ENCODE data around the gene SYF2. TPM values are rescaled to one million over a fixed set of nuclear protein-coding genes. Genes with fewer than 3 reads are reported as not detected.

The SYF2 gene
- total RNA-seq, 1 experiment from 2014 or later = 30.2 TPM

DNA sequence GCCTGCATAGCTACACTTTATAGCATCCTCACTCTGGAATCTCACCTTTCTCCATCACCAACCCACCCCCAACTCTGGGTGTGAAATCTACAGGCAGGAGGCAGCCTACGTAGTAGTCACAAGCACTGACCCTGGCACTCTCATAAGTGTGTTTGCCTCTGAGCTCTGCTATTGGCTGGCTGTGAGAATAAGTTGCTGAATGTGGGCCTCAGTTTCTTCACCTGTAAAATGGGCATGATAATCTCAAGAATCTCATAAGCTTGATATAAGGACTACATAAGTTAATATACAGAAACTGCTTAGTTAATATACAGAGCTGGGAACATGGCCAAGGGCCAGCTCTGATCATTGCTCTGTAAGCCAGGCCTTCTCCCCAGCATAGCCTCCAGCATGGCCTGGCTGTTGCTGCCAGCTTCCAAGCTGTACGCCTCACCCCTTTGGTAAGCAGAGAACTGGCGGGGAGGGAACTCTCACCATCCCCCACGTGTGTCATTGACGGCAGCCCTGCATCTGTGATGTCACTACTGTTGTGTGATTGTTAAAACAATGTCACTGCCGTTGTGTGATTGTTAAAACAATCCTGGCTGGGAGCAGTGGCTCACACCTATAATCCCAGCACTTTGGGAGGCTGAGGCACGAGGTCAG lies 53.3 kb downstream of the SYF2 start:
- intact Hi-C loops (cut with micrococcal nuclease; ENCODE audit: unreplicated experiment) = no loop called here
- no peaks in the 10 kb centered on the region for H3K4me1 ChIP-seq (ENCODE audit: insufficient read depth, low read length, poor library complexity, severe bottlenecking)
- H3K36me3 ChIP-seq (ENCODE audit: insufficient read depth, low read length, poor library complexity, severe bottlenecking) = no peaks in the 10 kb centered on the region
- no peaks in the 10 kb centered on the region for H3K9me3 ChIP-seq (ENCODE audit: low read depth, low read length, poor library complexity, severe bottlenecking)
- H3K4me3 ChIP-seq (ENCODE audit: low read depth, low read length, poor library complexity, severe bottlenecking) = no peak overlapping the region
- POLR2A ChIA-PET (ENCODE audit: low non-redundant PET) = no interaction called here
- TF ChIP-seq EZH2 (IDR thresholded peaks at IDR 0.05; ENCODE audit: borderline replicate concordance, low read depth, low read length, poor library complexity, severe bottlenecking) = no peak
- TF ChIP-seq, protein P1, sequence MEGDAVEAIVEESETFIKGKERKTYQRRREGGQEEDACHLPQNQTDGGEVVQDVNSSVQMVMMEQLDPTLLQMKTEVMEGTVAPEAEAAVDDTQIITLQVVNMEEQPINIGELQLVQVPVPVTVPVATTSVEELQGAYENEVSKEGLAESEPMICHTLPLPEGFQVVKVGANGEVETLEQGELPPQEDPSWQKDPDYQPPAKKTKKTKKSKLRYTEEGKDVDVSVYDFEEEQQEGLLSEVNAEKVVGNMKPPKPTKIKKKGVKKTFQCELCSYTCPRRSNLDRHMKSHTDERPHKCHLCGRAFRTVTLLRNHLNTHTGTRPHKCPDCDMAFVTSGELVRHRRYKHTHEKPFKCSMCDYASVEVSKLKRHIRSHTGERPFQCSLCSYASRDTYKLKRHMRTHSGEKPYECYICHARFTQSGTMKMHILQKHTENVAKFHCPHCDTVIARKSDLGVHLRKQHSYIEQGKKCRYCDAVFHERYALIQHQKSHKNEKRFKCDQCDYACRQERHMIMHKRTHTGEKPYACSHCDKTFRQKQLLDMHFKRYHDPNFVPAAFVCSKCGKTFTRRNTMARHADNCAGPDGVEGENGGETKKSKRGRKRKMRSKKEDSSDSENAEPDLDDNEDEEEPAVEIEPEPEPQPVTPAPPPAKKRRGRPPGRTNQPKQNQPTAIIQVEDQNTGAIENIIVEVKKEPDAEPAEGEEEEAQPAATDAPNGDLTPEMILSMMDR (conservative IDR thresholded peaks at IDR 0.05; ENCODE audit: low read depth, low read length) = no peak
- H3K27me3 ChIP-seq (replicated peaks; ENCODE audit: insufficient read depth, low read depth, low read length, poor library complexity) = no peaks in the 10 kb centered on the region
- no peak overlapping the region for H3K27ac ChIP-seq (ENCODE audit: low read depth, low read length, poor library complexity, severe bottlenecking)
- CTCF ChIA-PET = no interaction called here
- BruUV-seq (replicated peaks) = no TSS peak
- DNase-seq (ENCODE audit: low spot score) = no peak

DNA sequence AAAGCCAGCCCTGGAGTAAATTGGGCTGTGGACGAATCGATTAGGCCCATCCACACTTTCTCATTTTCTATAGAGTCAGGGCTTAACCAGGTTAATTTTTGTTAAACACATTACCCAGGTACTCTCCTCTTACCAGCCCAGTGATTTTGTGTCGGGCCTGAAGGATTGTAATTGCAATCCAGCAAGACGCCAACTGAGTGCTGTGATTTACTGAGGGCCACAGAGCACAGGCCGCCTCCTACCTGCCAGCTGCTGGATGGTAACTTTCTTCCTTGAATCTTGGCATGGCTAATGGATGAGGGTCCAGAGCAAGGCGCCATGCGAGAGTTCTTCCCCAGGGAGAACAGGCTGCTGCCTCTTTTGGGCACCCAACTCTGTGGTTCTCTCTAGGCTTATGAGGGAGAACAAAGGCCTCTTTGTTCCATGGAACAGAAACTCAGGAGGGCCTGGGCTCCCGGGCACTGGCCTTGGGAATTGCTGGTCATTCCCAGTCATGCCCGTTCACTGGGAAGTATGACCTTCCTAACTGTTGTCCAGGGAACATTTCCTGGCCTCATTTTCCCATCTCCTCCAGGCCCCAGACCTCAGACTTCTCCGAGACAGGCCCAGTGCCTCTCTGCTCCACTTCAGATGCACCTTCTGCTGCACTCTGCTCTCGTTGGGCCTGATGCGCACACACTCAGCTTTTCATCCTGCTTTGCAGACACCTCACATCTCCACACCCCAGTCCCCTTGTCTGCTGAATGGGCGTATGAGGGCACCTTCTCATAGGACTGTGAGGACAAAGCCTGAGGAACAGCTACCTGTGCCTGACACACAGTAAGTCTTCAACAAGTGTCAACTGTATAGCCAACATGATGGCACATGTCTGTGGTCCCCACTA lies 57.3 kb downstream of the SYF2 start:
- POLR2A ChIA-PET (ENCODE audit: low non-redundant PET) = no interaction called here
- no peaks in the 10 kb centered on the region for H3K9me3 ChIP-seq (ENCODE audit: low read depth, low read length, poor library complexity, severe bottlenecking)
- no peak for DNase-seq (ENCODE audit: low spot score)
- no peaks in the 10 kb centered on the region for H3K27me3 ChIP-seq (replicated peaks; ENCODE audit: insufficient read depth, low read depth, low read length, poor library complexity)
- no peak overlapping the region for H3K4me3 ChIP-seq (ENCODE audit: low read depth, low read length, poor library complexity, severe bottlenecking)
- no peak overlapping the region for H3K27ac ChIP-seq (ENCODE audit: low read depth, low read length, poor library complexity, severe bottlenecking)
- H3K4me1 ChIP-seq (ENCODE audit: insufficient read depth, low read length, poor library complexity, severe bottlenecking) = no peaks in the 10 kb centered on the region
- no peaks in the 10 kb centered on the region for H3K36me3 ChIP-seq (ENCODE audit: insufficient read depth, low read length, poor library complexity, severe bottlenecking)
- TF ChIP-seq EZH2 (IDR thresholded peaks at IDR 0.05; ENCODE audit: borderline replicate concordance, low read depth, low read length, poor library complexity, severe bottlenecking) = no peak
- TF ChIP-seq, protein P1 (conservative IDR thresholded peaks at IDR 0.05; ENCODE audit: low read depth, low read length) = no peak
- intact Hi-C loops (cut with micrococcal nuclease; ENCODE audit: unreplicated experiment) = no loop called here
- CTCF ChIA-PET = no interaction called here
- no TSS peak for BruUV-seq (replicated peaks)

DNA sequence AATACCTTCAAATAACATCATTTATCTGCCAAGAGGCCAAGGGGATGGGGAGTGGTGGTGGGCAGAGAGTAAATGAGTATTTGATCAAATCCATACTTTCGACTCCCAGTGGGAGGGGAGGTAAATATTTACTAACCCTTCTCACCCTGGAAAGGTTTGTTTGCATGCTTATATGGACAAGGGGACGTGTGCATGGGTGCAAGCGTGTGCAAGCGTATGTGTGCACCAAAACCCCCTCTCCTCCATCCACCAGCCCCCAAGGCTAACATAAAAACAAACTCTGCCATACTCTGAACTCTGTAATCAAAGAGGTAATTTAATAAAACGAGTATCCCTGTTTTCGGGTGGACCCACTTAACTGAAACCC lies 58.0 kb downstream of the SYF2 start:
- DNase-seq (ENCODE audit: low spot score) = no peak
- H3K27me3 ChIP-seq (replicated peaks; ENCODE audit: insufficient read depth, low read depth, low read length, poor library complexity) = no peaks in the 10 kb centered on the region
- no peaks in the 10 kb centered on the region for H3K36me3 ChIP-seq (ENCODE audit: insufficient read depth, low read length, poor library complexity, severe bottlenecking)
- no peaks in the 10 kb centered on the region for H3K9me3 ChIP-seq (ENCODE audit: low read depth, low read length, poor library complexity, severe bottlenecking)
- H3K4me1 ChIP-seq (ENCODE audit: insufficient read depth, low read length, poor library complexity, severe bottlenecking) = no peaks in the 10 kb centered on the region
- H3K4me3 ChIP-seq (ENCODE audit: low read depth, low read length, poor library complexity, severe bottlenecking) = no peak overlapping the region
- POLR2A ChIA-PET (ENCODE audit: low non-redundant PET) = no interaction called here
- intact Hi-C loops (cut with micrococcal nuclease; ENCODE audit: unreplicated experiment) = no loop called here
- TF ChIP-seq, protein P1 (conservative IDR thresholded peaks at IDR 0.05; ENCODE audit: low read depth, low read length) = no peak
- TF ChIP-seq EZH2 (IDR thresholded peaks at IDR 0.05; ENCODE audit: borderline replicate concordance, low read depth, low read length, poor library complexity, severe bottlenecking) = no peak
- CTCF ChIA-PET = no interaction called here
- no TSS peak for BruUV-seq (replicated peaks)
- H3K27ac ChIP-seq (ENCODE audit: low read depth, low read length, poor library complexity, severe bottlenecking) = no peak overlapping the region

Measured in A673 (cell line).